ENCODE data around the gene KIF2B.
"Not testable (repeated sequence)": the region's sequence is repeated elsewhere in the genome, so short reads cannot be mapped to it uniquely, and the experiment has no call there.

The KIF2B gene

GRCh38 chr17:53837131-53837530 lies 14.4 kb downstream of the KIF2B start:
- no peak overlapping the region for H3K4me3 ChIP-seq (ENCODE audit: low read length)
- no peak for TF ChIP-seq ZNF274 (IDR thresholded peaks at IDR 0.05; ENCODE audit: low read depth, low read length)

GRCh38 chr17:53844491-53845107 lies 21.9 kb downstream of the KIF2B start:
- no peak overlapping the region for H3K4me3 ChIP-seq (ENCODE audit: low read length)
- TF ChIP-seq ZNF274 (IDR thresholded peaks at IDR 0.05; ENCODE audit: low read depth, low read length): no peak

GRCh38 chr17:53871128-53871527 lies 48.4 kb downstream of the KIF2B start:
- H3K4me3 ChIP-seq (ENCODE audit: low read length): not testable (repeated sequence)
